ENCODE data around the gene ADAMTS10. TPM values are rescaled to one million over a fixed set of nuclear protein-coding genes. Genes with fewer than 3 reads are reported as not detected.

The ADAMTS10 gene
- total and polyA plus RNA-seq, 2 of the 8 experiments (the other 6 are each of a cell fraction or from before 2014, with no cell fraction given) = 6.9 to 17.4 TPM

DNA sequence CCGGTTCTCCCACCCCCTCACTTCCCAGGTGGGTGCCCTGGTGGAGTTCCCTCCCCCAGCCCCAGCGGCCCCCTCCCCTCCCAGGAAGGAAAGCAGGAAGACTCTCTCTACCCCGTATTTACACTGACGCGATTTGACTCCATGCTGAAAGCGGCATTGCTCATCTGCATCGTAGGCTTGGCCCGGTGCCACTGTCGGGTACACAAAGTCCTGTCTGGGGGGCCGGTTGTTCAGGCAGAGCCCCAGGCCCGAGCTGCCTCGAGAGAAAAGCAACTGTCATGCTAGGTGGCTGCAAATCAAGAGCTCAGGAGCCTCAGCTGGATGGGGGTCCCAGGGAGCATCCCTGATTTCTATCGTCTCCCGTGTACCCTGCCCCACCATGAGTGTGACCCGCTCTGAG lies 14.9 kb downstream of the ADAMTS10 start:
- peaks cover 3 to 5% of the 10 kb centered on the region in 2 experiments; a peak in 1 of 4 replicates for H3K9me3 ChIP-seq (ENCODE audit: insufficient read depth in 2 of 2, low read depth in 1 of 2, low read length in 1 of 2)
- H3K9ac ChIP-seq (replicated peaks in 1 of 4; ENCODE audit: extremely low read depth in 1 of 4, low read depth in 3 of 4, low read length in 3 of 4) = no peak overlapping the region
- peaks cover 0 to 5% (median under 1%) of the 10 kb centered on the region in 4 experiments; a peak in 4 of 7 replicates for H3K4me1 ChIP-seq (replicated peaks in 1 of 4; ENCODE audit: control insufficient read depth in 3 of 4, insufficient read depth in 4 of 4, low read length in 3 of 4)
- peaks cover 9% of the 10 kb centered on the region; the same call in 1 of the 2 replicates for H3K23me2 ChIP-seq (ENCODE audit: low read depth, low read length)
- FAIRE-seq (no peak), DNase-seq (ENCODE audit: low read depth in 1 of 2, low spot score in 2 of 2) (no peak)
- no peak overlapping the region for H2AK5ac ChIP-seq (ENCODE audit: low read depth, low read length)
- no peak overlapping the region for H3K18ac ChIP-seq (ENCODE audit: extremely low read depth, low read length)
- H3K79me1 ChIP-seq (ENCODE audit: low read depth, low read length) = no peaks in the 10 kb centered on the region
- no peak overlapping the region for H2BK20ac ChIP-seq (ENCODE audit: low read length)
- H3K27me3 ChIP-seq (replicated peaks in 1 of 4; ENCODE audit: control insufficient read depth in 3 of 4, extremely low read depth in 1 of 4, insufficient read depth in 3 of 4, low read length in 3 of 4) = peaks cover 0 to 3% (median 0%) of the 10 kb centered on the region in 4 experiments; a peak in 2 of 7 replicates
- H2BK12ac ChIP-seq (ENCODE audit: low read depth, low read length) = no peak overlapping the region
- H4K20me1 ChIP-seq (replicated peaks in 1 of 2; ENCODE audit: control insufficient read depth in 1 of 2, insufficient read depth in 2 of 2, low read length in 2 of 2) = peaks cover 0 to 3% of the 10 kb centered on the region in 2 experiments
- no peak overlapping the region for H3K14ac ChIP-seq (ENCODE audit: insufficient read length)
- no peak overlapping the region for H2BK15ac ChIP-seq (ENCODE audit: low read length)
- no peak overlapping the region for H3K4ac ChIP-seq (replicated peaks; ENCODE audit: insufficient read length, low read depth, low read length)
- H2AFZ ChIP-seq (ENCODE audit: low read length) = no peak overlapping the region
- H2BK5ac ChIP-seq (ENCODE audit: low read depth, low read length) = no peak overlapping the region; the same call in 1 of the 2 replicates
- H4K8ac ChIP-seq (ENCODE audit: extremely low read depth, insufficient read depth, low read length) = no peak overlapping the region; the same call in 1 of the 2 replicates
- H4K91ac ChIP-seq (replicated peaks; ENCODE audit: insufficient read length, low read length) = no peak overlapping the region
- CTCF ChIA-PET (ENCODE audit: partially characterized antibody) = interaction anchor here (0.6 to 5.1 kb wide), 14 partner anchors 10 to 367 kb away, joined by 3 to 20 read pairs (median 4); no protein-coding TSS in a partner anchor
- no peaks in the 10 kb centered on the region for H3K79me2 ChIP-seq (ENCODE audit: control insufficient read depth in 1 of 2, insufficient read depth in 2 of 2, low read length in 2 of 2)
- WGBS, 2 experiments (ENCODE audit: extremely low coverage in 1 of 2, insufficient coverage in 1 of 2, insufficient read length in 1 of 2, insufficient replicate concordance in 2 of 2, low coverage in 1 of 2, low lambda C conversion rate in 2 of 2, missing lambda C conversion rate in 1 of 2) = 89% methylated on average over 13 of the region's 15 CpGs; no CpG with 5 or more reads in 1 of the 2 experiments
- no peak overlapping the region for H3K56ac ChIP-seq (replicated peaks; ENCODE audit: insufficient read length, low read depth, low read length)
- POLR2A ChIA-PET (ENCODE audit: partially characterized antibody) = interaction anchor here (0.7 to 7.9 kb wide), 5 partner anchors 10 to 69 kb away, joined by 3 to 117 read pairs (median 3); partner anchors contain the start of gene MYO1F
- H3K27ac ChIP-seq (ENCODE audit: low read depth, low read length) = no peak overlapping the region
- no peak overlapping the region for H3K23ac ChIP-seq (ENCODE audit: insufficient read length)
- H3K36me3 ChIP-seq (ENCODE audit: control insufficient read depth in 2 of 4, insufficient read depth in 4 of 4, low read length in 3 of 4) = peaks cover 0 to 8% (median 2%) of the 10 kb centered on the region in 4 experiments; a peak in 3 of 8 replicates
- no peak overlapping the region for H4K5ac ChIP-seq (ENCODE audit: insufficient read length, low read depth, low read length)
- no peak overlapping the region for H3K4me2 ChIP-seq (ENCODE audit: insufficient read depth in 1 of 2, low read depth in 2 of 2, low read length in 2 of 2)
- no peak overlapping the region for H2BK120ac ChIP-seq (replicated peaks; ENCODE audit: low read depth, low read length)
- no peak overlapping the region for H3K4me3 ChIP-seq (ENCODE audit: extremely low read depth in 1 of 4, insufficient read depth in 2 of 4, low read depth in 3 of 4, low read length in 4 of 4)
- TF ChIP-seq RXRA (IDR thresholded peaks at IDR 0.05; ENCODE audit: insufficient read depth, low read depth, low read length) = no peak
- no peak for TF ChIP-seq SIN3A (conservative IDR thresholded peaks at IDR 0.05 in 1 of 2, IDR thresholded peaks at IDR 0.05 in 1 of 2; ENCODE audit: low read depth in 1 of 2, low read length in 2 of 2)
- no peak for TF ChIP-seq POLR2AphosphoS5 (IDR thresholded peaks at IDR 0.05; ENCODE audit: low read depth, low read length)
- TF ChIP-seq, protein P1, sequence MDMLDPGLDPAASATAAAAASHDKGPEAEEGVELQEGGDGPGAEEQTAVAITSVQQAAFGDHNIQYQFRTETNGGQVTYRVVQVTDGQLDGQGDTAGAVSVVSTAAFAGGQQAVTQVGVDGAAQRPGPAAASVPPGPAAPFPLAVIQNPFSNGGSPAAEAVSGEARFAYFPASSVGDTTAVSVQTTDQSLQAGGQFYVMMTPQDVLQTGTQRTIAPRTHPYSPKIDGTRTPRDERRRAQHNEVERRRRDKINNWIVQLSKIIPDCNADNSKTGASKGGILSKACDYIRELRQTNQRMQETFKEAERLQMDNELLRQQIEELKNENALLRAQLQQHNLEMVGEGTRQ (IDR thresholded peaks at IDR 0.05; ENCODE audit: low read length) = no peak
- TF ChIP-seq NANOG (IDR thresholded peaks at IDR 0.05; ENCODE audit: insufficient read depth, low read depth, low read length, poor library complexity, severe bottlenecking) = no peak
- TF ChIP-seq, protein P2, sequence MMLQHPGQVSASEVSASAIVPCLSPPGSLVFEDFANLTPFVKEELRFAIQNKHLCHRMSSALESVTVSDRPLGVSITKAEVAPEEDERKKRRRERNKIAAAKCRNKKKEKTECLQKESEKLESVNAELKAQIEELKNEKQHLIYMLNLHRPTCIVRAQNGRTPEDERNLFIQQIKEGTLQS (IDR thresholded peaks at IDR 0.05; ENCODE audit: insufficient read depth, low read depth, low read length) = no peak
- no peak for TF ChIP-seq SP2 (IDR thresholded peaks at IDR 0.05; ENCODE audit: low read length)
- no peak for TF ChIP-seq CBX5 (IDR thresholded peaks at IDR 0.05; ENCODE audit: low read depth, low read length)
- no peak for TF ChIP-seq SIRT6 (IDR thresholded peaks at IDR 0.05; ENCODE audit: low read length)
- TF ChIP-seq HDAC6 (IDR thresholded peaks at IDR 0.05; ENCODE audit: low read depth, low read length) = no peak
